Adipose tissue (tissue), 3 donors: ENCODE results near the gene IRF2. TPM values are rescaled to one million over a fixed set of nuclear protein-coding genes. Genes with fewer than 3 reads are reported as not detected.

Experiments
- H3K27ac ChIP-seq: one replicate; pipeline ENCODE4 v1.5.1; 2013; ENCODE audit warnings: low read depth, low read length
- WGBS, 3 donors: extraction: QIAGEN DNeasy Blood & Tissue Kit; methylation state at CpG; one replicate each; pipeline ENCODE4 v1.1.7; 2013; 5-methylcytosine and 5-hydroxymethylcytosine counted together
- polyA plus RNA-seq, 3 donors: library from polyadenylated mRNA; stranded (reverse); fragments of 200-250 nt; gene quantifications; one replicate each; pipeline ENCODE4 v1.2.3, GENCODE V29; 2013
- donor health status: healthy with polysubstance abuse.
- donor health status: Bipolar disorder and iron deficiency.
- donor health status: healthy.

The IRF2 gene
- polyA plus RNA-seq, 3 donors = 12.6 to 22.8 (median 18.9) TPM

DNA sequence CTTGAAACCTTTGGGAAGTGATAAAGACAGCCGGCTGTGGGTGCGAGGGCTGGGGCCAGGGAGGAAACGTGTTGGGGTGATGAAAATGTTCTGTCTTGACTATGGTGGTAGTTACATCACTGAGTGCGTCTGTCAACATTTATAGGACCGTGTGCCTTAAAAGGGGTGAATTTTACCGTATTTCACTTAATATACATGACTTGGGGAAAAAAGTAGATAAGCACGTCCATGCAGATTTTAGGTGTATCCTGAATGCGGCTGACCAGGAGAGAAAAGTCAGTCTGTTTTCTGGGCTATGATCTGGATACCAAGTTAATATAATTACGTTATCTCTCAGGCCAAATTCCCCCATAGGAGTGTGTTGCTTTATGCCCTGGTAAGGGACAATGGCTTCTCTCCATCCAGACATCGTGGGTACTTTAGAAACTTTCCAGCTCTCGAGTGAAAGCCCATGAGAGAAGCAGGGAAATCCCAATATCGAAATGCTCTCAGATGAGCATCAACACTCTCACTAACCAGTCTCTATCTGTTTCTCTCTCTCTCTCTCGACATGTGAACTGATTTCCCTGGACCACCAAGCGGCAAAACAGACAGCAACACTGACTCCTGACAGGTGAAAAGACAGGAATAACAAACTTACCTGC is 71.5 kb downstream of the IRF2 start:
- 81 to 89% (median 84%) methylated on average over 14 of the region's 14 CpGs for WGBS, 3 donors
- no peak overlapping the region for H3K27ac ChIP-seq

DNA sequence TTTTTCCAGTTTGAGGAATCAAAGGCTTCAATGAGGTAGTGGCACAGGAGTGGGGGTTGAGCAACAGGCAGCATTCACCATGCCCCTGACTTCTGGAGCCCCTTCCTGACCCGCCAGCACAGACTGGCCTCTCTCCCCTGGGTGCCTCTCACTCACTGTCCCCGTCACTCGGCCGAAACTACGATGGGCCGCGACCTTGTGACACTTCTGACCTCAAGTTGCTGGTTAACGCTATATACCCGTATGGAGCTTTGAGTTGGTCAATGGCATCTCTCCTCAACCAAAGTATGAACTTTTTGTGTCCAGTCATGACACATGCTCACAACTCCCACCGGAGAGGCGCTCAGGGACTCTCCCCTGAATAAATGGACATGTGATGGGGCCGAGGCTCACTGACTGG is 72.1 kb downstream of the IRF2 start:
- 82 to 87% (median 86%) methylated on average over 12 of the region's 12 CpGs for WGBS, 3 donors
- no peak overlapping the region for H3K27ac ChIP-seq

DNA sequence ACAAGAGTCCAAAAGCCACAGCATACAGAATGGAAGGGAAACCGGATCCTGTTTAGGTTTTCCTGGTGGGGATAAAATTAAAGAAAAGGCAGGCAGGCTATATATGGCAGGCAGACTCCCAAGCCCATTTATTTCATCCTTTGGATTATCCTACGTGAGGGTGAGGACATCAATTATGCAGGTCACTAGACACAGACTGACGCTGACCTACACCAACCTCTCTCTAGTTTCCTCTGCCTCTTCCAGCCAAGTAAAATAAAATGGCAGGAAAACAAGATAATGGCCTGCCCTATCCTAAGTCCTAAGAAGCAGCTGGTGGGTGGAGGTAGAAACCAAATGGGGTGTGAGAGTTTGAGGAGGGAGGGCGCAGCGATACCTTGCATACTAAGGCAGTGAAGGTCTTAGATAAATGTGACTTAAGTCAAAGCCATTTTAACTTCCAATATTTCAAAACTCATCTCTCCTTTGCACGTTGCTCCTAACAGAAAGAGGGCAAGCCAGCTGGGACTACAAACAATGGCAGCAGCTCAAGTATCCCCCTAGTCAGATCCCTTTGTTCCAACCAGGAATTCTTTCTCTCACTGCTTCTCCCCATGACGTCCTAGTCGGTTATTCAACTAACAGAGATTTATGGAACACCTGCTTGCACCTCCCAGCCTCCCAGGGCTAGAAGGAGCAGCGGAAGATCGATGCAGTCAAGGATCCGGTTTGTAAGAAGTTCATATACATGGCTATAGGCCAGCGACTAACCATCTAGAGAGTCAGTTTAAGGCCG is 72.8 kb downstream of the IRF2 start:
- no peak overlapping the region for H3K27ac ChIP-seq
- WGBS, 3 donors = 53 to 75% (median 74%) methylated on average over 13 of the region's 13 CpGs

DNA sequence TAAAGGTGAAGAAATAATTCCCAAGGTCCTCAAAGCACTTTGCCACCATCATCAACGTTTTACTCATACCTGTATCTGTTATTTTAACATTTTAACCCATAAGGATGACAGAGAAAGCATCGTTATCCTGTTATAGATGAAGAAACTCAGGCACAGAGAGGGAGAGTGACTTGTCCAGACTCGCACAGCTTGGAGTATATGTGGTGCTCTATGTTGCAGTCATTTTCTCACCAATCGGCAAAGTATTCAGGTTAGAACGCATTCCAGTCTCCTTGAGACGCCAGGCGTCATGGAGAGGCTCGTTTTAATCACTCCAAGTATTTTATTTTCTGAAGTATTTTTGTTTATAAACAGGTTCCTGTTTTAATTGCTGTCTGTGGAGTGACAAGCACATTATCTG is 73.5 kb downstream of the IRF2 start:
- no peak overlapping the region for H3K27ac ChIP-seq
- WGBS, 3 donors = 88 to 91% (median 90%) methylated on average over 8 of the region's 8 CpGs

DNA sequence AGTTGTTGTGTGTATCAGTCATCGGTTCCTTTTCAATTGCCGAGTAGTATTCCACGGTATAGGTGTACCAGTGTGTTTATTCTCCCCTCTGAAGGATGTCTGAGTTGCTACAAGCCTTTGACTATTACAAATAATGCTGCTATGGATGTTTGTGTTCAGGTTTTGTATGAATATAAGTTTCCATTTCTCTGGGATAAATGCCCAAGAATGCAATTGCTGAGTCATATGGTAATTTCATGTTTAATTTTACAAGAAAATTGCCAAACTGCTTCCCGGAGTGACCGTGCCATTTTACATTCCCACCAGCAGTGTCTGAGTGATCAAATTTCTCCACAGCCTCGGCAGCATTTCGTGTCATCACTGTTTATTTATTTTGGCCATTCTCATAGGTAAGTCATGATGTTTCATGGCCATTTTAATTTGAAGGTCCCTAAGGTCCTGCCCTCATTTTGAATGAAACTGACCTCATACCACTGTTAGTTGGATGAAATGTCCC is 73.9 kb downstream of the IRF2 start:
- no peak overlapping the region for H3K27ac ChIP-seq
- WGBS, 3 donors = 53 to 72% (median 54%) methylated on average over 7 of the region's 7 CpGs

DNA sequence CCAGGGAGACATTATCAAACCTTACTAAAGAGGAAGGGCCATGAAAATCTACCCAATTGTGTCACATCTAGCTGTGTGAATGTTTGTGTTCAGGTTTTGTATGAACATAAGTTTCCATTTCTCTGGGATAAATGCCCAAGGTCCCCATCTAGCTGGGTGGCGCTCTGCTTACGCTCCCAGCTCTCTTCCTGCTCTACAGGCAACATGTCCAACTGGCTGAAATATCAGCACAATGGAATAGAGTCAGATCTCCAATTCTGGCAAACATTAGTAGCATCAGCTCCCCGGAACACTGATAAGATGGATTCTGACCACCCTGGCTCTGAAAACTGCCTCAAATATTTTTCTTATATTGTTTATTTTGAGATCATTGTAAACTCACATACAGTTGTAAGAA is 74.8 kb downstream of the IRF2 start:
- WGBS, 3 donors = 39 to 86% (median 80%) methylated on average over 3 of the region's 3 CpGs
- no peak overlapping the region for H3K27ac ChIP-seq

DNA sequence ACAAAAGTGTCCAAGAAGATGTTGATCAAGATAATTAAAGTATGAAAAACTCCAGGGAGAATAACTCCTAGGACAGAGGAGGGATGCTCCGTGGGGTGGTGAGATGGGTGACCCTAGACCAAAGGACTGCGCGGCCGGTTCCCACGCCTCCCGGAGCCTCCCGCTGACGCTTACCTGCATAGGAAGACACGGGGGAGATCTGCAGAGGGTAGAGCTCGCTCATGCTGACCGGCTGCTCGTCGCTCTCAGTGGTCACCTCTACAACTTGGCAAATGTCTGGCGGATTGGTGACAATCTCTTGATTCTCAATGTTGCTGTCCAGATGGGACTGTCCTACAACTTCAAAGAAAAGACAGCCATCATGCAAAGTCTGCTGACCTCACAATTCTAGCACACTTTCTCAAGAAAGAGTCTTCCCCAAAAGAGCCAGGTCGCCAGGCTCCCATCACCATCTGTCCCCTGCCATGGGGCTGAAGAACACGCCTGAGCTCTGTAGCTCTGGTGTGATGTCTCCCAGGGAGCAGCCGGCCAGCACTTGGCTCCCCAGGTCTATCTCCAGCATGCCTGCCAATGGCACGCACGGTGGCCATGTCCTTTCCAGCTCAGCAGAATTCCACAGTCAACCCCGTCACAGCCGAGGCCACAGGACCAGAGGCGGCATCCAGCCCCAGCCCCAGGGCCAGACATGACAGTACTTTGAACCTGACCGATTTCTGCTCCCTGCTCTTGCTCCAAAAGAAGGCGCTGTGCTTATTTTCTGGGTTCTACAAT is 75.4 kb downstream of the IRF2 start:
- 96 to 98% (median 97%) methylated on average over 24 of the region's 24 CpGs for WGBS, 3 donors
- no peak overlapping the region for H3K27ac ChIP-seq

DNA sequence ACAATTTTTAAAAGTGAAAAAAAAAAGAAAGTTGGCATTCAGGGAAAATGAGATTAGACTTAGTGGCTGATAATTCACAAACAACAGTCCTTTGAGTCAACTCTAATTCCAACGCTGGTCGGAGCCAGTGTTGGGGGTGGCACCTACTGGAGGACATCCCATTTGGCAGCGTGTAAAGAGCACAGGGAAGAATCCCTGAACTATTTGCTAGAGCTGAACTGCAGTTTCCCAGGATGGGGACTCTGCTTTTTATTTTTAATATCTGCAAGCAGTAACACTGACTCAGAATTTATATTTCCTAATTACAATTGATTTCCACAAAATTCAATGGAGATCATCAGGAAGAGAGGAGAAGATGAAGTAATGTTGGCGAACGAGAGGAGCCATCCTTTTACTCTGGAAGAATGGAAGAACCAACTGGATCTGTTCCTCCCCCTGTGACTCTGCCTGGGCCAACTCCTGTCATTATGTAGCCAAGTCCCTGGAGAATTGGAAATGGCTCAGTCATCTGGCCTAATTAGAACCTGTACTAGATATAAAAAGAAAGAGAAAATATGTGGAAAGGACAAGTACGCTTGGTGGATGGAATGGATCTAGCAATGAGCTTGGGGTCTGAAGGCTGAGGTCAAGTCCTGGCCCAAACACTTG is 76.7 kb downstream of the IRF2 start:
- no peak overlapping the region for H3K27ac ChIP-seq
- 67 to 75% (median 74%) methylated on average over 6 of the region's 6 CpGs for WGBS, 3 donors

DNA sequence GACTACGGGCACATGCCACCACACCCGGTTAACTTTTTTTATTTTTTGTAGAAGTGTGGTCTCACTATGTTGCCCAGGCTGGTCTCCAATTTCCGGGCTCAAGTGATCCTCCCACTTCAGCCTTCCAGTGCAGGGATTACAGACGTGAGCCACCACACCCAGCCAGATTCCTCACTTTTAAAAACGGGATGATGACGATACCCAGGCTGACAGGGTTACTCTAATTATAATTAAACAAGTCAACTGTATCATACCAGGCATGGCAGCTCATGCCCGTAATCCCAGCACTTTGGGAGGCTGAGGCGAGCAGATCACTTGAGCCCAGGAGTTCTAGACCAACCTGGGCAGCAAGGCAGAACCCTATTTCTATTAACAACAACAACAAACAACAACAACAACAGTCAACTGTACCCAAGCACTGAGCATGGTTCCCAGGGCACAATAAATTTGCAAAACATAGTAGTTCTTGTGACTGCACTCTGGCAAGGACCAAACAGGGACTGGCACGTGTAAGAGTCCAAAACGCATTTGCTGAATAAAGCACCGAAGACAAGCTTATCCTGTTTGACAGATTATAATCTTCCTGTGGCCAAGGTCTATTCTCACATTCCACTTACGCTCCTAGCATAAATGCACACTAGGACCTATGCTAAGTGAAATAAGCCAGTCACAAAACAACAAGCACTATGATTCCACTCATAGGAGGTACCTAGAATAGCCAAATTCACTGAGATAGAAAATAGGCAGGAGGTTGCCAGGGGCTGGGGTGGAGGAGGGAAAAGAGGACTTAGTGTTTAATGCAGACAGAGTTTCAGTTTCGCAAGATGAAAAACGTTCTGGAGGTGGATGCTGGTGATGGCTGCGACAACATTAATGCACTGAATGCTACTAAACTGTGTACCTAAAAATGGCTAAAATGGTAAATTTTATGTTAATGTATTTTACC is 77.5 kb downstream of the IRF2 start:
- H3K27ac ChIP-seq = no peak overlapping the region
- WGBS, 3 donors = 79 to 88% (median 85%) methylated on average over 15 of the region's 15 CpGs

DNA sequence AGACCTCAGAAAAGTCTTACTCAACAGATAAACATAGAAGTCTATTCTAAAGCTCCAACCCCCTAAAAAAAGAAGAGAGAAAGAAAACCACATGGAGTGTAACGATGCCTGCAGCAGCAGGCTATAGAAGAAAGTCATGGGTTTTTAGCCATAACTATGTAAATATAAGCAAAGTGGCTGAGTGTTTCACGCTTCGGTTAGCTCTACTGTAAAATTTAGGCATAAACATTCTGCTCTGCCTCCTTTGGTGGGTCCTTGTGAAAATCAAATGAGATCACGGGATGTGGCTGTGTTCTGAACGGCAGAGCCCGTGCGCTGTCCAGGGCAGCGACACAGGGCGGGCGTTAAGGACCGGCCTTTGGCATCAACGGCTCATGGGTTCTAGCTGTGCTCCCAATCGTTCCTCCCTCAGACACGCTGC is 78.4 kb downstream of the IRF2 start:
- WGBS, 3 donors = 95 to 97% (median 96%) methylated on average over 14 of the region's 14 CpGs

DNA sequence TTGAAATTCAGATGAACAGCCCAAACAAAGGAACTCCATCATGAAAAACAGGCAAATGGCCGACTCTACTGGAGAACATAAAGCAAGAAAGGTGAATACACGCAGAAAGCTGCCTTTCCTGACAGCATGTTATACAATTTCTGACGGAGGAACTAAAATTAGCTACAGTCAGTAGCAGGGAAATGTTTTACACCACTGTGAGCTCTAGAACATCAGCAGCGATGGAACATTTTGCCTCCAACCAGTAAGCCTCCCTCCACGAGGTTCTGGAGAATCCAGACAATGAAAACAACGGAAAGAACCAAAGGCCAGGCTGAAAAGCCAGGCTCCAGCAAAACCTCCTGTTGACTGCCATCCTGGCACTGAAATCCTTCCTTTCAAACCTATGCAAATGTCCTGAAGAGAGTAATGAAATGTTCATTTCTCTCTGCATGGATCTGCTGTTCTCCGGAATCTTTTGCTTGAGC is 78.9 kb downstream of the IRF2 start:
- 78 to 87% (median 83%) methylated on average over 7 of the region's 7 CpGs for WGBS, 3 donors
- no peak overlapping the region for H3K27ac ChIP-seq

More for the DNA sequence above, 78.4 kb downstream of the IRF2 start:
- no peak overlapping the region for H3K27ac ChIP-seq

DNA sequence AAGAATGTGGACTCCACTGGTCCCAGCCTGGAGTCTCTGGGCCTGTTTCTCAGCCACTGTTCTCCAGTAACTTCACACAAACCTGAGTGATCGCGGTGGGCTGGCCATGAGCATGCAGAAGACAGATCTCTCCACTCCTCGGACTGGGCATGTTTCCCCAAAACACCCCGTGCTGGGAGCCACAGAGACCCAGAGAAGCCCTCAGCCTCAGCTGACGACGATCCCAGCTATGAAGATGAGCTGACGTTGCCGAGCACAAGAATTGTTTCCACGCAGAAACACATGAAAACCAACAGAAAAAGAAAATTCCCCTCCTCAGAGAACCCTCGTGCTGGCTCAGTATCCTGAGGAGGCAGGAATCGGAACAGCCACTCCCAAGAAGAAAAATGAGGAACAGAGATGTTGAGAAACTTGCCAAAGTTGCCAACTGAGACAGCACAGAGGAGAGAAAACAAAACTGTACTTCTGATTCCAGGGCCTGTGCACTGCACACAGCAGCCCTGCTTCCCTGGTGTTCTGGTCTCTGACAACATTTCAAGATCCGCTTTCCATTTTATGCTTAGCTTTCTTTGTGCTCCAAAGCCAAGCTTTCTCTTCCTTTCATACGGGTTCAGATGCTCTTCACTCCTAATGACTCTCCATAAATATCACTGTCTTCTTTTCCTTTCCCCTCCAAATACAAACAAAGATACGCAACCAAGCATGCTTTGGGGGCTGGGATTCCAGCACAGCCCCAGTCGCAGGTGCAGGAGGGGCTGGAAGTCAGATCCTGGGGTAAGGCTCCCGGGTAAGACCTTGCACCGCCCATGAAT is 81.4 kb downstream of the IRF2 start:
- H3K27ac ChIP-seq = no peak overlapping the region
- WGBS, 3 donors = 62 to 87% (median 64%) methylated on average over 17 of the region's 17 CpGs

DNA sequence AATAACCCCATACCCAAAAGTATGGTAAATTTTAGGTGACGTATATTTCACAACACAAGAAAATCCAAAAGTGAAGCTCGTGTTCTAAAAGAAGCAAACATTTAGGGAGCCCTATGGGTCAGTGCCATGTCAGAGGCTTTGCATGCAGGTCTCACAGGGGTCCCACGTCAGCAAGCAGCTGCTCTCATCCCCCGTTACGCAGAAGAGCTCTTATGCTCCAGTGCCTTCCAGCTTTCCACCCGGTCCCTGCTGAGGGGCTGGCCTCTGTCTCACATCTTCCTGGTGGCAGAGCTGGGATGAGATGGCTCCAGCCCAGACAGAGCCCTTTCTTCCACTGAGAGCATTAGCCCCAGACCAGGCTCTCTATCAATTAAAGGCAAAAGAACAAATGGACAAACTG is 82.0 kb downstream of the IRF2 start:
- H3K27ac ChIP-seq = no peak overlapping the region
- 86 to 96% (median 86%) methylated on average over 6 of the region's 6 CpGs for WGBS, 3 donors

DNA sequence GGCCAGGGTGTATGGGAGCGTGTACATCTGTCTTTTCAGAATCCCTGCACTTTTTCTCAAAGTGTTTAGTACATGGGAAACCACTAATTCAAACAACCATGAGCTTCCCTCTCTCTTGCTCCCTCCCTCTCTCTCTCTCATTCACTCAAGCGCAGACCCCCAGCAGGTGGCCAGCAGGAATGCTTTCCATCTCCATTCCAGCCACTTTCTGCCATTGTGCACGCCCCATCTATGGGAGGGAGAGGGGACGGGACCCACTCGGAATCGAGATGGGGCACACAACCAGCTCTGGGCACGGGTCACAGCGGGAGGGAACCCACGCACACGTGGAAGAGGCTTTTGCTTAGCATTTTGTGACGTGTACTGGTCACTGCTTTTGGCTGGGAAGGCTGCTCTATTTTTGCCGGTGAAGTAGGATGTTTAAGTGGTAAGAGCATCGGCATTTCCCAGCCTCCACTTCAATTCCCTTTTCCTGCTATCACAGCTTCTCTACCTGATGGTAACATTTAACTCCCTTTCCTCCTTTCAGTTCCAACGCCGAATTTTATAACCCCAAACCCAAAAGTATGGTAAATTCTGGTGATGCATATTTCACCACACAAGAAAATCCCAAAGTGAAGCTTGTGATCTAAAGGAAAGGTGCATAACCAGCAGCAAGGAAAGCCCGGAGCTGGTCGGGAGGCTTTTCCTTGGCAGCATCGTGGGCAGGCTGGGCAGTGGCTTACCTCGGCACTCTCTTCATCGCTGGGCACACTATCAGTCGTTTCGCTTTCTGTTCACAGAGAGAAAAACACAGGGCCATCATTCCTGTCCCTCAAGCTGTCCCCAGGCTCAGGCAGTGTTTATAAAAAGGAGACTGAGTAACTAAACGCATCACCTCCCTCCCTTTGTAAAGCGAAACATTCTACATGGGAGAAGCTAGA is 84.1 kb downstream of the IRF2 start:
- 78 to 86% (median 85%) methylated on average over 24 of the region's 24 CpGs for WGBS, 3 donors
- H3K27ac ChIP-seq = no peak overlapping the region

DNA sequence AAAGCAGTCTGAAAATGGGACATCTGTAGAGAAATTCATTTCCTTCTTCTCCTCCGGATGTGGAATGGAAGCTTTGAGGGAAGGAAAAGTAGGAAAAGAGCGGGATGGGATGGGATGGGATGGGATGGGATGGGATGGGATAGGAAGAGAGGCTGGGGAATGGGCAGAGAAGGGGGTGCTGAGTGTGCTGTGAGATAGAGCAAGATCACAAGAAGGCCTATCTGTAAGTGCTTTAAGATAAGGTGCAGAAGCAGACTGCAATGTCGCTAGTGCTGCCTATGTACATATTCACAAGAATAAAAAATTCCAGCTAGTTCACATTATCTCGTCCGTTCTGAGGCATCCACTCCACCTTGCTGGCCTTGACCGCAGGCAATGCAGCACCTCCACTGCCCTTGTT is 86.2 kb downstream of the IRF2 start:
- WGBS, 3 donors = 90 to 96% (median 91%) methylated on average over 6 of the region's 6 CpGs
- H3K27ac ChIP-seq = no peak overlapping the region

DNA sequence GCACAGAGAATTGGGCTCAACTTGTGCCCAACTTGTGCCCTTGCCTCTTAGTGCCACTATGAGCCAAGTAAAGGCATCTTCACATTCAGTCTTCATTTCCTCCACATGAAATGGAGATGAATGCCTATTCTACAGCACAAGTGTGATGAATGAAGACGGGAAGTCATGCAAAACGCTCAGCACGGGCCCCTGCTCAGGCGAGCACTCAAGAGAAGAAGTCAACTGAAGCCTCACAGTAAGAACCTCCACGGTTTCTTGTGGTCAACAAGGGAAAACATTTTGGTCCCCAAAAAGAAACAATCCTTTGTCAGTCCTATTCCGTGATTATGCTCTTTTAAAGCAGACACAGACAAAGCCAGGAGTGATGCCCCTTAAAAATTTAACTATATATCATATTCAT is 87.0 kb downstream of the IRF2 start:
- 63 to 82% (median 69%) methylated on average over 6 of the region's 6 CpGs for WGBS, 3 donors
- no peak overlapping the region for H3K27ac ChIP-seq
